HG02852 (cell line): ENCODE results near the gene SKA1.
"Not testable (repeated sequence)": the region's sequence is repeated elsewhere in the genome, so short reads cannot be mapped to it uniquely, and the experiment has no call there.

Experiments
- ATAC-seq: cut with Tn5 transposase; IDR thresholded peaks from one replicate; pipeline ENCODE4 v1.9.1; 2021; ENCODE audit warnings: mild to moderate bottlenecking, moderate library complexity; ENCODE audit not compliant: unreplicated experiment

Gene SKA1

DNA sequence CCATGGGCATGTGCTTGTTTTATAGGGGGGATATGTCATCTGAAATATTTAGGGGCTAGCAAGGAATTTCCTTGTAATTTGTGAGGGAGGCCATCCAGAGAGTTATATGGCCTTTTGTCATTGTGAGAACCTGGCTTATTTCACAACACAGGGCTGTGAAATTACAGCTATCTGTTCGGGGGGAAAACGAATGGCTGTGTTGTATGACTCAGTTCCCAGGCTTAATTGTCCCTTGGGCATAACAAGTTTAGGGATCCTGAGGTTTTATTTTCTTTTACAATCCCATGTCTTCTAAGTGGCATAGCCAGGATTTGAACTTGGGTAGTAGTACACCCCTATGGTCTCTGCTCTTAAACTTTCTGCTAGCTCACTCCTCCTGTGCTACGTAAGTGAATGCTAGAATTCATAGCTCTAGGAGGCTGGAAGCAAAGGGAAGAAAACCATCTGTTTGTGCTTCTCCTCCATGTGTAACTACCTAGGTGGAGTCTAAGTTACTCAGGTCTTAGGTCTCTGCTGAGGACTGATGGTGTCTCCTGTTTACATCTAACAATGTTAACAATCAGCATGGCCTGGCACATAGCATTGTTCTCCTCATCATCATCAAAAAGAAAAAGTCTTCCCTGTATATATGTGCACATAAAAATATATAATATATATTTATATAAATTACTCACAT lies 53.8 kb downstream of the SKA1 start:
- no peak for ATAC-seq

DNA sequence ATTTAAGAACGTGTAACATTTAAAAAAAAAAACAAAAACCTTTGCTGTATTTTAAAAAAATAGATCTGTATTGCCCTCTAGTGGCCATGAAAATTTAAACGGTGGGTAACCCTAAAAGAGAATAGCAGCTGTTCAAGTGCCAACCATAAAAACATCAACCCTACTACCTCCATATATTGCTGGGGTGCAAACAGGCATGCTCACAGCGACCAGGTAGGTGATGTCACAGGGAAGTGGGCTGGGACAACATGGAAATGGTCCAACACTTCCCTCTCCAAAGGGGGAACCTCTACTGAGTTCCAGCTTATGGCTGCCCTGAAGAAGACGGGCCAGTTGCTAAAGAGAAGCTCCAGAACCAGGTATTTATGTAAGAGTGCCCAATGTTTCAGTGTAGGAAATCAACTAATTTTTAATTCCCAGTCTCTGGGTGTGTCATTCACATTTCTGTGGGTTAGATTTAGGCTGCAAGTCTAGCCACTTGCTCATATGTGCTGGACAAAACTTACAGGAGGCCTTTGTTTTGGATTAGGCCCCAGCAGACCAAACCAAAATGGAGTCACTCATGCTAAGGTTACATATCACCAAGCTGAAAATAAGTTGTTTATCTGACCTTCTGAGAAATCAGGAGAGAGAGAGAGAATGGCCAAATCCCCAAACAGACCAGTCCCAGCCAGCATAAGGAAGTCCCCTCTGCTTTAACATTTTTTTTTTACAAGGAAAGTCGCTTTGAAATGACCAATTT lies 54.5 kb downstream of the SKA1 start:
- ATAC-seq = no peak

DNA sequence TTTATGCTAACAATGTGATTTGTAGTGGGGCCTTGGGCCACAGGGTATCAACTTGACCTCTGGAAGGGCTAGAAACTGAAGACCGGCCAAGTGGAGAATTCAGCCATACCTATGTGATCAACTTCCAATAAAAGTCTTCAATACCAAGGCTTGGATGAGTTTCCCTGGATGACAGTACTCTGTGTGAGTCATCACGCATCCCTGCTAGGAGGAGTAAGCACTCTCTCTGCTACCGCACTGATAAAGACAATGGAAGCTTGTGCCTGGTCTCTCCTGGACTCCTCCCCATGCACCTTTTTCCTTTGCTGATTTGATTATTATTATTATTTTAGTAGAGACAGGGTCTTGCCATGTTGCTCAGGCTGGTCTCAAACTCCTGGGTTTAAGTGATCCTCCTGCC lies 58.1 kb downstream of the SKA1 start:
- no peak for ATAC-seq

DNA sequence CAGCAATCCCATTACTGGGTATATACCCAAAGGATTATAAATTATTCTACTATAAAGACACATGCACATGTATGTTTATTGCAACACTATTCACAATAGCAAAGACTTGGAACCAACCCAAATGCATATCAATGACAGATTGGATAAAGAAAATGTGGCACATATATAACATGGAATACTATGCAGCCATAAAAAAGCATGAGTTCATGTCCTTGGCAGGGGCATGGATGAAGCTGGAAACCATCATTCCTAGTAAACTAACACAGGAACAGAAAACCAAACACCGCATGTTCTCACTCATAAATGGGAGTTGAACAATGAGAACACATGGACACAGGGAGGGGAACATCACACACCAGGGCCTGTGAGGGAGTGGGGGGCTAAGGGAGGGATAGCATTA lies 61.9 kb downstream of the SKA1 start:
- not testable (repeated sequence) for ATAC-seq

DNA sequence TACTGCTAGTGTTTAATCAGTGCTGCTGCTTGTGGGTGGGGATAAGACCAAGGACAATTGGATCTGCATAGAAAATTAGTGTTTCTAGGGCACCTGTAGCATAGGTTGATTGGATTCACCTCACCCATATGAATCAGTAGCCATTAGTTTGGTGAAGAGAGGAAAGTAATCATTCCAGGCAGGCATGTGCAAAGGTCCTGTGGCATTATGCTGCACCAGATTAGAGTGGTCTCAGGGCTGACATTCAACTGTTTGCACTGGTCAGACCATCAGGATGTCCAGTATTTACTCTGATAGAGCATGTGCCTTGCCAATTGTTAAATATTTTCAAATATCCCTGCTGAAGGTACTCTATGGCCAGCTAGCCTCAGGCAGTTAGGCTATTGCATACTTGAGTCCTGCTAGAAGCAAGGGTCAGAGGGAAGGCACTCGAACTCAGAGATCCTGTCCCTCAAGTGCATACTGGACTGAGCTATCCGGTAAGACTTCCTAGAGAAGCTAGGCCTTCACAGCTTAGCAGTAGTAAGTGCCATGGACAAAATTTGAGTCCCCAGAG lies 64.7 kb downstream of the SKA1 start:
- no peak for ATAC-seq

DNA sequence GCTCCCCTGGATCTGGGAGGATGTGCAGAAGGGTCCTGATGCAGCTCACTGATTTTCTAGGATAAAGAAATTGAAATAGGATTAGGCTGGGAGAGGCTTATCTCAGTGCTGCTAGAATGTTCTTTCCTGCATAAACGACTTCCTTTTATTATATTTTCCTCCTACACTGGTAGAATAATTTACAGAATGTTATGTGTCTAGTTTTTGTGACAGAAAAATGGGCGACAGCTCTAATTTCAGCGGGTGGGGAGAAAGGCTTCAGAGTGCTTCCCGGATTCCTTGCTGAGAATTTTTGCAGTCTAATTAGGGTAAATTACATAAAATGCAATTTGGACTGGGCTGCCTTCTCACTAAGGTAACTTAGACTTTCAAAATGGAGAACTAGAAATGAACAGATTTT lies 66.2 kb downstream of the SKA1 start:
- no peak for ATAC-seq

DNA sequence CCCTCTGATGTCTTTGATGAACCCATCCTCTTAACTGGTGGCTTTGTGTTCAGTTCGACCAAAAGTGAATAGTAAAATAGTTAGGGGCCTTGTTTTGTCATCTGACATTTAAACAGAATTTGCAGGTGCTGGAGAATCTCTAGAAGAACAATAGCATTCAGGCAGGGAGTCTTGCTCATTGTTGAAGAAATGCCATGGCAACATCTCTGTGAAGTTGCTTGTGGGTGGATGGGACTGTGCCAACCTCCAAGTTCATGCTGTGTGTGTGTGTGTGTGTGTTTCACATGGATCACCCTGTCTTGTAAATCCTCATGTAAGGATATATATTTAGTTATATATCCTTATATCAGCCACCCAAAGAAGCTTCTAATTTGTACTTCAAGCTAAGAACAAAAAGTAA lies 66.7 kb downstream of the SKA1 start:
- no peak for ATAC-seq
